GM21723 (cell line): ENCODE measurements around the gene MORN4.
"Not testable (repeated sequence)": the region's sequence is repeated elsewhere in the genome, so short reads cannot be mapped to it uniquely, and the experiment has no call there.

ENCODE experiments used
- ATAC-seq: cut with Tn5 transposase; IDR thresholded peaks from one replicate; pipeline ENCODE4 v1.9.1; 2021; ENCODE audit warnings: mild to moderate bottlenecking, moderate library complexity; ENCODE audit not compliant: unreplicated experiment

The MORN4 gene

DNA sequence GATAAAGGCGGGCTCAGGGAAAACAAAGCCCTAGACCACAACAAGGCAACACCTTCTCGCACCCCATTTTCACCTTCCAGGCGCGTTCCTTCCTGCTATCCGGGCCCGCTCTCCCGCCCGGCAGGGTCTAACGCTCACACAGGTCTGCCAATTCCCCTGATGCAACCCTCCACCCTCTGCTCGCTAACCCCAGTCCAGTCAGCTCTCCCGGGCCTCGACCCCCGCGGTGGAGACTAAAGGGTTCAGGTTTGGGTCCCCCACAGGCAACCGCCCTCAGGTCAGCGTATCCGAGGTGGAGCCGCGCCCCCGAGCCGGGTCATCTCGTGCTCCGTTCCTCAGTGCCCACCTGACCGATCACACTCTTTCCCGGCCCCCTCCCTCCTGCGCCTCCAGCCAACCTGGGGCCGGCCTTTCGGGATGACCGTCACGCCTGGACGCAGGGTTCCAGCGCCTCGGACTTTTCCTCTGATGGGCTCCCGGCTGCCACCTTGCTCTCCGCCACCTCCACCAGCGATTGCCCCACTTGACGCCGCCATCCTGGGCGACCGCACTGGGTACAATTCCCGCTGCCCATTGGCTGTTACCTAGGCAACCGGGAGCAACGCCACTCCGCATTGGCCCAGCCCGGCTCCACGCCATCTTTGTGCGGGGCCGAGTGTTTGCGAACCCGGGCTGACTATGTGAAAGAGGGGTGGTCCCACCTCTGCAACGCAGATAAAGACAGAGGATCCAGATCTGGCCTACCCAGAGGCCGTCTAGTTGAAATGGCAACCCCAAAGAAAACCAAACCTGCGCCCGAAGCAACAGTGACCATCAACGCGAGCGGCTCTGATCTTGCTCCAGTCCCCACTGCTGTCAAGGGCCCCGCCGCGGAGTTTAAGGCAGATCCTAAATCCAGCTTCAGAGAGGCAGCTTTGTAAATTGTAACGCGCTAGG is at the start of gene MORN4:
MORN4 (minus strand) TSS at position 552 of the 936 bp plus-strand sequence. CDS start 13,847 bp downstream, outside the sequence.
- peak; percentile 99 for ATAC-seq

DNA sequence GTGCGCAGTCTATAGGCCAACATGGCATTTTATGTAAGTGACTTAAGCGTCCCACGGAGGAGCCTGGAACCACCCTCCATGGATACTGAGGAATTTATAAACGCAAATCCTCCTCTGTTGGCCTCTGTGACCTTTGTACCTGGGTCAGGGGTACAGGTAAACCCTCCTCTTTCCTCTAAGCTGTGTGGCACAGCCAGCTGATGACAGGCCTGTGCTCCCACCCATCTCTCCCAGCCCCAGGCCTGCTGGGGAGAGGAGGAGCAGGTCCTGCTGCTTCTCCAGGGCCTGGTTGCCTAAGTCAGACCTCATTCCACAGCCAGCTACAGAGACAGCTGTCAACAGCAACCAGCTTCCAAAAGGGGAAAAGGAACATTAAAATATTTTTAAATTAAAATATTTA is 48.7 kb upstream of the MORN4 start:
- no peak for ATAC-seq

DNA sequence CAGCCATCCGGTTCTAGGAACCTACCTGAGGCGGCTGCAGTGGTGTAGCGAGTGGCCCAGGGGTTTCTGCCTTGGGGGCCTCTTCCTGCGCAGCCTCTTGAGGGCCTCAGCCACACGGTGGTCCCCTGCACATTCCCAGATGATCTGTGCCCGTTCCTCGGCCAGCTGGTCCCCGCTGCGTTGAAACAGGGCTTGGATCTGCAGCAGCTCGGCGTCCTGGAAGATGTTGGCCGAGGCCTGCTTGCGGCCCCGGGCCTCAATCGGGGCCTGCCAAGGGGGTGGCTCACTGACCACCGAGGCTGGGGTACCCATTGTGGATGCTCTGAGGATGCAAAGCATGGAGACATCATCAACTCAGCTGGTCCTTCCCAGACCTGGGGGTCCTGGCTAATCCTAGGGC is 46.3 kb upstream of the MORN4 start:
- ATAC-seq: no peak

DNA sequence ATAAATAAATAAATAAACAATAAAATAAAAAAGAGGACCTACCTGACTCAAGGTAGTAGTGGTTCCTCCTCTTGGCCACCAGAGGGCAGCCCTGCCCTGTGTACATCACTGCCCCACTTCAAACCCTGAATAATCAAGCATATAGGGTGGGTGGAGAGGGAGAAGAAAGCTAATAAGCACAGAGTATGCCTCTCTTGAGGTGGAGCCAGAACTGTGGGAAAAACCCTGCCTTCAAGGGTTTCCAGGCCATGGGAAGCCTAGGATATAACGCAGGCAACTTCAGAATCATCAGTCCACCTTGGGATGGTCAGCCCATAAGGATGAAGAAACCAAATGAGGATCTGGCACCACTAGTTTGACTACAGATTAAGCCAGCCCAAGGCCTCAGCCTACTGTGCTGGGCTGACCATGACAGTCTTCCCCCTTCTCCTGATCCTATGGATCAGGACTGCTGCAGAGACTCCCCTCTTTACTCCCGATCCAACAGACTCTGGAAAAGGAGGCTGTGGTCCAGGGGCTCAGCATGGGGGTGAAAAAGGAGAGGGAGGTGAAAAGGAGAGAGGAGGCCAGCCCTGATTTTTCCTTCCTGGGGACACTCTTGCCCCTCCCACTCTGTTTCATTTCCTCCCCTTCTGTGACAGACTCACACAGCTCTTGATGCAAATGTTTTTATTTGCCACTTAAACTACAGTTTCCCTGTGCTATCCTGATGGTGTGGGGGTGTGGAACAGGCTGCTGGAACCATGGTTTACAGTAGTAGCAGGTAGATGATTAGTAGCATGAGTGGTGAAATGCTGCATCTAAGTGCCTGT is 43.7 kb upstream of the MORN4 start:
- ATAC-seq: peak; percentile 70

DNA sequence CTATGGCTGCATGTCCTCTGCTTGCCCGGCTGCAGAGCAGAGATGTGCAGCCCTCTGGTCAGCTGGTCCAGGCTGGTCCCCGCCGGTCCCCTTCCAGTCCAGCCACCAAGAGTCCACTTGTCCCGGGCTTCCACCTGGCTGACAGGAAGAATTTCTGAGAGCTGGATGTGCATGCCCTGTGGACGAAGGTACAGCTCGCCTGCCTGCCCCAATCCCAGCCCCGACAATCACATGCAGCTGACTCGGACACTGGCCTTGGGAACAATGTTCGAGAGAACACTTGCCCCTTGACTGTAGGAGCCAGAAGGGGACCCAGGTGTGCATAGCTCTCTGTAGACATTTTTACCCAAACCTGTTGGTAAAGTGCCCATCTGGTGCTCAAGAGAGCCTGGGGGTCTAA is 41.9 kb upstream of the MORN4 start:
- no peak for ATAC-seq

DNA sequence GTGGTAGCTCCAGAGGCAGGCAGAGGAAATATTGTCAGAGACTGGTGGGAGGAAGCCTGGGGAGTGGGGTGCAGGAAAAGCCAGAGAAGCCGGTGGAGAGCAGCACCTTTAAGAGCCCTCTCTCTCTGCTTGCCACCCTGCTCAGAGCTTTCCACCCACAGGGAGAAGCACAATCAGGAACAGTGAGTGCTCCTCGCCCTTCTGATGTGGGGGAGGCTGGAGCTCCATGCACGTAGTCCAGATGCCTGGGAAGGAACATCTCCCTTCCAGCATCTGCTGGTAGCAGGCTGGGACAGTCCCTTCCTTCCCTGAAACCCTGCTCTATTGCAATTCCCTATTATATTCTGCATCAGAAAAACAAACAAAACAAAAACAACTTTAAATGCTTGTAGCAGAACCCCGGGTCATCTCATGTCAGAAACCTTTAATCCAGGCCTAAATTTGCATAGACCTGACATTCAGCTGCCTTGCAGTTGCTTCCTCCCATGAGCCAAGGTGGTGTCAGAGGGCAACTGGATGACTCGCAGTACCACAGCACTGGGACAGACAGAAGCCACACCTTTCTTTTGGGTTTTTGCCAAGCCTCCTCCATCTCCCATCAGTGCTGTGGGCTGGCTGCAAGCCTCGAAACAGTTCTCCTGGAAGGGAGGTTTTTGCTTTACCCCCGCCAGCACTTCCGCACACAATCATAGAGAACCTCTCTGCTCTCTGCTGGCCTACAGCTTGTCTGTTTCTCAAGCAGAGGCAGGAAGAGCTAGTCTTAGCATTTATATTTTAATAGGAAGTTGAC is 40.6 kb upstream of the MORN4 start:
- ATAC-seq: no peak

DNA sequence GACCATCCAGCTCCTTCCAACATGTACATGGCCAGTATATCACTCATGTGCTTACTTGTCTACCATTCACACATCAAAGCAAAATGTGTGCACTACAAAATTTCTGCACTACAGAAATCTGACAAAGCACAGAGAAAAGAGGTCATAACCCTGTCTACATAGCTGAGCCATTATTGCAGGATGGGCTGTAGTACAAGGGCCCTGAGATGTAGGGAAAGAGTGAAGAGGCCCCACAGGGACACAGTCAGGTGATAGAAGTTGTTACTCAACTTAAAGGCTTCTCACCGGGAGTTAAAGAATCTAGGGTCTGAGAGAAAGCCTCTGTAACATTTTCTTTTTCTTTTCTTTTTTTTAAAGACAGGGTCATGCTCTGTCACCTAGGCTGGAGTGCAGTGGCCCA is 36.3 kb upstream of the MORN4 start:
- no peak for ATAC-seq

DNA sequence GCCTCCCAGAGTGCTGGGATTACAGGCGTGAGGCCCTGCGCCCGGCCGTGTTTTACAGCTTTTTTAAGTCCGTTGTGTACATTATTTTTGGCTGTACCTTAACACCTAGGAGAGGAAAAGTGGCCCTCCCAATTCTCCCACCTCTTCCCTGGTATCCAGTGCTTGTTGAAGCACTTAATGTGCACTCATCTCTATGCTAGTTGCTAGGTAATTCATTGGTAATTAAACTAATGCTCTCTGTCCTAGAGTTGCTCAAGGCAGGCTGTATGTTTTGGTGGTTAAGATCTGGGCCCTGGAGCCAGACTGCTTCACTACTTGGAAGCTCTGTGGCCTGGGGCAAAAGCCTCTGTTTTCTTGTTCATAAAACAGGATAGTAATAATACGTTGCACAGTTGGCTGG is 34.2 kb upstream of the MORN4 start:
- ATAC-seq: no peak

DNA sequence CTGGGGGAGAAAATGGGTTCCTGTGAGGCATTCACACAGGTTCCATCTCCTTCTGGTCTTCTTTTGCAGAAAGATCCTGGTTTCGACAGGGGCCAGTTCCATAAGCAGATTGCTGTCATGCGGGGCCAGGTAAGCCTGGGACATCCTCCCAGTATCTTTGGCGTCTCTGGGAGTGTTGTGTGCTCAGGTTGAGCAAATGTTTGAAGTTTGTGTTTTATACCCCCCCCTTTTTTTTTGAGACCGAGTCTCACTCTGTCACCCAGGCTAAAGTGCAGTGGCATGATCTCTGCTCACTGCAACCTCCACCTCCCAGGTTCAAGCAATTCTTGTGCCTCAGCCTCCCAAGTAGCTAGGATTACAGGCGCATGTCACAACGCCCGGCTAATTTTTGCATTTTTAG is 33.7 kb upstream of the MORN4 start:
- ATAC-seq: no peak

DNA sequence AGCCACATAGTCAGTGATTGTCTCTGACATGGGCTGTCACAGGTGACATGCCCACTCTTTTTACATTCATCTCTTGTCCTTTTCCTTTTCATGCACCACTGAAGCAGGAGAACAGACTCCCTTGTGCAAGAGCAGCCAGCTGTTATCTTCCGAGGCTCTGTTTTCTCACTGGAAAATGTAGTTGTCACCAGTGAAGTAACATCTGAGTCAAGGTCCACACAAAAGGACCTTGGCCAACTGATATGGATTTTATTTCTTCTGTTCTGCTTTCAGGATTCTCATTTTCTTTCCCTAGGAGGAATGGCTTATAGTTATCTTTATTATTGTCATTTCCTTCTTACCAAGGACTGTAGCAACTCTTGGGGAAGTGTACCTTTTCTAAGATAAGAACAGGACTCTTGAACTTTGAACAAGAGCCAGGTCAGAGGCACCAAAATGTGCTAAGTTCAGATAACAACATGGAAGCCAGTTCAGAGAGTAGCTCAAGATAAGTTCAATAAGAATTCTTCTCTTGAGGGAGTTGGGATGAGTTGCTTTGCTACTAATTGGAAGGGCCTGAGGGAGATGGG is 31.1 kb upstream of the MORN4 start:
- ATAC-seq: no peak

DNA sequence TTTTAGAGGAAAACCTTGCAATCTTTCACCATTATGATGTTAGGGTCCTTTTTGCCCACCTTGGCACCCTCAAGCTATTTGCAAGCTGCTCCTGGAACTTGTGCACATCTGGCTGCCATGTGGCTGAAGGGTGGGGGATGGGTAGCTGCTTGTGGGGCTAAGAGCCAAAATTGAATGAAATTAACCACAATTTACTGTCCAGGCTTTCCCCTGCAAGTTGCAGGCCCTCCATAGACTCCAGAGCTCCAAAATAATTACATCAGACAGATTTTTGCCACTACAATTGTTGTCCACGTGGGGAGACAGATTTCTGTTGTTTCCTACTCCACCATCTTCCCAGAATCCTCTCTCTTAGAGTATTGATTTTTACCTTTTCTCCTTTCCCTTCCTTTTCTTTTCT is 26.3 kb upstream of the MORN4 start:
- no peak for ATAC-seq

DNA sequence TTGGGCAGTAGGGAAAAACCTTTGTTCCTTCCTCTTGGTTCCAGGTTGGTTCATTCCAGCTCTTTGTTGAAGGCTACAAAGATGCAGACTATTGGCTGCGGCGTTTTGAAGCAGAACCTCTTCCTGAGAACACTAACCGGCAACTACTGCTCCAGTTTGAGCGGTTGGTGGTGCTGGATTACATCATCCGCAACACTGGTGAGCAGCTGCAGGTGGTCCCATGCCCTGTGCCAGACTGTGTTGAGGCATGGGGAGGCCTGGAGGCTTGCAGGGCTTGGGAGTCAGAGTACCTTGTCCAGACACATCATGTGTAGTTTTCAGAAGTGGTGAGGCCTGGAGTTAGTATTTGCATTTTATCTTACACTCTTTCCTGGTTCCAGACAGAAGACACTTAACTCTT is 23.5 kb upstream of the MORN4 start:
- ATAC-seq: no peak

DNA sequence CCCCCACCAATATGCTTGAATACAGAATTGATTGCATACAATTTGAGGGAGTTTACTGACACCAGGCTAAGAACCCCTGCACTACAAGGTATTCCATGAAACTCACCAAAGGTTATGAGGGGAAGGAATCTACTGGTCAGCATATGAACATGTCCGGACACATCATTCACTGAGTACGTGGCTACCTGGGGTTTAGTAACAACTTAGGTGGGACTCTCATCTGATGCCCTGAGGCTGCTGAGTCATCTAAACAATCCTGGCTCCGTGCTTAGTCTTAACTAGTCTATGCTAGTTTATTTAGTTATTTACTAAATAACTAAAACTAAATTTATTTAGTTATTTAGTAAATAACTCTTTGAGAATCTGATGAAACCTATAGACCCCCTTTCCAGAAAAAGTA is 18.5 kb upstream of the MORN4 start:
- no peak for ATAC-seq

DNA sequence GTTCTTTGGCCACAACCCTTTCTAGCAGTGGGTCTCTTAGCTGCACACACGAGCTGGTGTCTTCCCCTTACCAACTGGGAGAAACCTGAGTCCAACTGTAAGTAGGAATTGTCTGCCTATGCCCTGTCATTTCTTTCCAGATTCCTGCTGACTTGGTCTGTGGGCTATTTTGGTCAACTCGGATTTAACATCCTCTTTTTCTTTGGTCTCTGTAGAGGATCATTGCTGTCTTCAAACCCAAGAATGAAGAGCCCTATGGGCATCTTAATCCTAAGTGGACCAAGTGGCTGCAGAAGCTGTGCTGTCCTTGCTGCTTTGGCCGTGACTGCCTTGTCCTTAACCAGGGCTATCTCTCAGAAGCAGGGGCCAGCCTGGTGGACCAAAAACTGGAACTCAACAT is 17.4 kb upstream of the MORN4 start:
- no peak for ATAC-seq

DNA sequence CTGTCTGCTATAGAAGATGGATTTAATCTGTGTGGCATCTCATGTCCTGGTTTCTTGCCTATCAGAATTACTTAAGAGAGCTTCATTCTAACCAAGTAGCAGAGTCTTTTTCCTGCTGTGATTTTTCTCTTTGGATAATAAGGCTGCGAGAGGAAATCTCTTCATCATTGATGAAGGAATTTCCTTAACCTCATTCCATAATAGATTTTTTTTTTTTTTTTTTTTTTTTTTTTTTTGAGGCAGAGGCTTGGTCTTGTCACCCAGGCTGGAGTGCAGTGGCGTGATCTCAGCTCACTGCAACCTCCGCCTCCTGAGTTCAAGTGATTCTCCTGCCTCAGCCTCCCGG is 16.1 kb upstream of the MORN4 start:
- ATAC-seq: not testable (repeated sequence)

DNA sequence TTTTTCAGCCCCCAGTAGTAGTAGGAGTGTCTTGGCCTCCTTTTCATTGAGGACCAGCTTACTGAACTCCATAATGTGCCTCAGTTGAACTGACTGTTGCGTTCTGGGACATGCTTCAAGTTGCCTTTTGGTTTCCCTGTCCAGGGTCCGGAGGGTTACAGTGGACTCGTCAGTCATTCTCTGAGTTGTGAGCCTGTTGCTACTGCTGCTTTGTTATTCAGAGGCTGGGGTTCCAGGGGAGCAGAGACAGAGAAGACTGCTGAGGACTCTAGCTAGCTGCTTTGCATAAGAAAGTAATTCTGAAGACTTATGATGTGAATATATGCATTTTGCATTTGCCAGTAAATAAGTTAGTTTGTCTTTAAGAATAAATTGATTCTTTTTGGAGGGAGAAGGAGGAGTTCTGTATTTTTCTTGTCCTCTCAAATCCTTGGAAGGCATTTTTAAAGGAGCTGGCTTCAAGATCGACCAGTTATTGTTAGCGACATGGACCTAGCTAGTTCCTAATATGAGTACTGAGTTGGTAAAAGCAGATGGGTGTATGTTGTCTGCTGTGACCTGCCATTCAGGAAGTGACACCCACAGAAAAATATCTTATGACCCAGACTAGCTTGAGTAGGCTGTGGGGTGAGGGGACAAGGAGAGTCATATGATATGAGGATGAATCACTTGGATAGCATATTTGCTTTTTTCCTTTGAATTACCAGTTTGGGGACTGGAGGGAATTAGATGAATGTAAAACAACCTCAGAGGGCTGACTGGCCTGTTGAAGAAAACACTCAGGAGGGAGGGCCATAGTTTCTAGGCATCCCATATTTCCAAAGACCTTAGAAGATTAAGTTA is 15.5 kb upstream of the MORN4 start:
- ATAC-seq: peak; percentile 95

DNA sequence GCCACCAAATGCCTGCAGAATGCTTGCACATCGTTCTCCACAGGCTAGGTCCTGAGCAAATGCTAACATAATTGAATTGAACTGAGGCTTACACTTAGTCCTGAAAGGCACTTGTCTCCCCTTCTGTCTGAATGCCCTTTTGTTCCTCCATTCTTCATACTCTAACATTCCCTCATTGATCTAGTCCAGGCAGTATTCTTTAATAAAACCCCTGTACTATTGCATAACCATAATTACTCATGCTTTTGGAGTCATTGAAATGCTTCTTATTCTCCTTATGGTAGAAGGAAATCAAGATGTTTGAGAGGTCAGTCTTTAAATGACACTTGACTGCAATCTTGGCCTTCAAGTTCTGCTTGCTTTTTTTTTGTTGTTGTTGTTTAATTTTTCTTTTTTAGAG is 14.3 kb upstream of the MORN4 start:
- no peak for ATAC-seq

DNA sequence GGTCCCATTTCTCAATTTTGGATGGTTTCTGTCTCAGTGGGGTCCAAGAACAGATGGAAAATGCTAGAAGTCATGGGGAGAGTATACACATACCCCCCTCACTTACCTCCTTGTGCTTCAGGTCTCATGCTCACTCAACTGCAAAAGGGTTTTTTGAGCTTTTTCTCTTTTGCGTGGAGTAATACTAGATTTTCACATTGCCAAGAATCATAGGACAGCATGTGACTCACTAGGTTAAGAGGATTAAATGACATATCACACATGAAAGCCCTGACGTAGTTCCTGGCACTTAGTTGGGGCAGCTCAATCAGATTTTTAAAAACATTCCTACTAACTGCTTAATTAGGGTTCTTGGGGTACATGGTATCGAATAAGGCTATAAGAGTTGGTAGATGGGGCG is 11.6 kb upstream of the MORN4 start:
- ATAC-seq: no peak

DNA sequence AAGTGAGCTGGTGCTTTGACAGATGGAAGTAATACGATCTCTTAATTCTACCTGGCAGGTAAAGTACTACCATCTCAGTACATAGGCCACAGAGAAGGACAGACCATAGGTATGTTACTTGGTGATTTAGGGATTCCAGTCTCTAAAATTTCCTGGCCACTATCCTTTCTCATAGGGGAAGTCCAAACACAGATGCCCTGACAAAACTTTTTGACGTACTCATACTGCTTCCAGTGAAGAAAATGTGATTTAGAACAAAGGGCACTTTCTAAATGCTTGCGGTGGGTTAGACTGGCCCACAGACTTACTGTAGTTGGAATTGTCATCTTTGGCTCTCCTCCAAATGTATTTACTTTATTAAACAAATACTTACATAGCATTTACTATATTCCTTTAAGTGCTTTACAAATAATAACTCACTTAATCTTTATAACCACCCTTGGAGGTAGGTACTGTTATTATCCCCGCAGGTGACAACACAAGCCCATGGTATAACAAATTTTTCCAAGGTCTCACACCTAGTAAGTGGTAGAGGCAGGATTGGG is 10.2 kb upstream of the MORN4 start:
- no peak for ATAC-seq
